Gastroesophageal sphincter (tissue), 3 donors: ENCODE measurements around the gene DPH6.
"Not testable (repeated sequence)": the region's sequence is repeated elsewhere in the genome, so short reads cannot be mapped to it uniquely, and the experiment has no call there.

ENCODE experiments used
- CTCF ChIP-seq, 4 experiments: fragments of 200-600 bp in 2 of 4; fragments of 450-650 bp in 2 of 4; sonication (generic) in 1 of 4; IDR thresholded peaks; one replicate each; pipeline ENCODE4 v1.5.1; 2017 to 2019; ENCODE audit warnings: antibody characterized with exemption in 4 of 4, mild to moderate bottlenecking in 2 of 4, moderate library complexity in 2 of 4
- POLR2A ChIP-seq, 2 donors: fragments of 450-650 bp; IDR thresholded peaks; one replicate each; pipeline ENCODE4 v1.6.1; 2017; ENCODE audit warnings: antibody characterized with exemption in 2 of 2, mild to moderate bottlenecking in 2 of 2, moderate library complexity in 1 of 2

- not testable (repeated sequence) for TF ChIP-seq CTCF, POLR2A (IDR thresholded peaks at IDR 0.05)
These were observed 217.1 kb downstream of the DPH6 start for GRCh38 chr15:35328836-35329235.
